Muscle of leg (tissue), 11 donors: ENCODE data around the gene DOCK1. TPM values are rescaled to one million over a fixed set of nuclear protein-coding genes. Genes with fewer than 3 reads are reported as not detected.

Experiments
- DNase-seq: peaks from one replicate; pipeline ENCODE4 v3.0.0; 2013
- H3K27ac ChIP-seq: one replicate; pipeline ENCODE4 v1.5.1; 2013; ENCODE audit warnings: mild to moderate bottlenecking, low read length, control low read depth
- H3K27me3 ChIP-seq: one replicate; pipeline ENCODE4 v1.6.1; 2013; ENCODE audit warnings: low read length; ENCODE audit not compliant: control insufficient read depth, insufficient read depth
- H3K36me3 ChIP-seq: one replicate; pipeline ENCODE4 v1.6.1; 2013; ENCODE audit warnings: low read length; ENCODE audit not compliant: control insufficient read depth, insufficient read depth
- H3K4me1 ChIP-seq: one replicate; pipeline ENCODE4 v1.6.1; 2013; ENCODE audit warnings: low read length; ENCODE audit not compliant: control insufficient read depth, insufficient read depth
- H3K4me3 ChIP-seq: one replicate; pipeline ENCODE4 v1.5.1; 2013; ENCODE audit warnings: low read length, control low read depth
- H3K9me3 ChIP-seq: replicated peaks from 2 replicates; pipeline ENCODE4 v1.6.1; 2013; ENCODE audit warnings: low read depth, low read length; ENCODE audit not compliant: control insufficient read depth
- WGBS: methylation state at CpG from one replicate; pipeline ENCODE4 v1.1.5; 2013; ENCODE audit warnings: missing lambda C conversion rate; ENCODE audit not compliant: insufficient coverage; 5-methylcytosine and 5-hydroxymethylcytosine counted together
- polyA plus RNA-seq, 8 donors: library from polyadenylated mRNA; unstranded; fragments of 120-200 nt; gene quantifications; one replicate each; pipeline versions ENCODE4 v1.2.1 to v1.2.3, GENCODE V29; 2013; ENCODE audit warnings: inconsistent platforms in 1 of 8, low replicate concordance in 1 of 8; ENCODE audit not compliant: insufficient read length in 8 of 8, insufficient read depth in 1 of 8
- total RNA-seq: library from RNA; stranded (reverse); fragments of 120-200 nt; gene quantifications from one replicate; pipeline ENCODE4 v1.2.4, GENCODE V29; 2013

The DOCK1 gene
- total and polyA plus RNA-seq, 9 donors, result 27.3 to 52.9 (median 37.1) TPM

GRCh38 chr10:127356360-127356759, 451.1 kb downstream of the DOCK1 start:
- 73% methylated on average over 4 of the region's 6 CpGs for WGBS
- no peak for DNase-seq
- Histone ChIP-seq H3K27ac (no peak overlapping the region), H3K36me3 (peaks cover 17% of the 10 kb centered on the region), H3K4me3 (no peak overlapping the region), H3K27me3 (no peaks in the 10 kb centered on the region), H3K9me3 (no peaks in the 10 kb centered on the region), H3K4me1 (peaks cover 2% of the 10 kb centered on the region)

GRCh38 chr10:127357265-127357664, 452.0 kb downstream of the DOCK1 start:
- H3K4me3 ChIP-seq, result no peak overlapping the region
- WGBS, result 94% methylated on average over 4 of the region's 6 CpGs
- H3K4me1 ChIP-seq, result no peaks in the 10 kb centered on the region

GRCh38 chr10:127358337-127358736, 453.1 kb downstream of the DOCK1 start:
- WGBS, result 100% methylated on average over 3 of the region's 9 CpGs
- no peak overlapping the region for H3K4me3 ChIP-seq
- DNase-seq, result no peak
- no peak overlapping the region for H3K27ac ChIP-seq
- H3K4me1 ChIP-seq, result no peaks in the 10 kb centered on the region
- no peaks in the 10 kb centered on the region for H3K9me3 ChIP-seq
- no peaks in the 10 kb centered on the region for H3K27me3 ChIP-seq
- peaks cover 19% of the 10 kb centered on the region for H3K36me3 ChIP-seq

More at GRCh38 chr10:127357265-127357664, 452.0 kb downstream of the DOCK1 start:
- no peak for DNase-seq
- Histone ChIP-seq H3K9me3 (no peaks in the 10 kb centered on the region), H3K36me3 (peaks cover 17% of the 10 kb centered on the region), H3K27me3 (no peaks in the 10 kb centered on the region), H3K27ac (no peak overlapping the region)

GRCh38 chr10:127364034-127364433, 458.8 kb downstream of the DOCK1 start:
- Histone ChIP-seq H3K36me3 (peaks cover 7% of the 10 kb centered on the region), H3K4me3 (no peak overlapping the region), H3K27ac (no peak overlapping the region), H3K9me3 (no peaks in the 10 kb centered on the region), H3K27me3 (no peaks in the 10 kb centered on the region), H3K4me1 (peaks cover 16% of the 10 kb centered on the region)
- no peak for DNase-seq
- 85% methylated on average over 4 of the region's 11 CpGs for WGBS

GRCh38 chr10:127368101-127368500, 462.9 kb downstream of the DOCK1 start:
- WGBS, result 81% methylated on average over 2 of the region's 5 CpGs
- H3K27me3 ChIP-seq, result no peaks in the 10 kb centered on the region
- peaks cover 26% of the 10 kb centered on the region for H3K4me1 ChIP-seq
- no peaks in the 10 kb centered on the region for H3K9me3 ChIP-seq
- no peak overlapping the region for H3K4me3 ChIP-seq
- peaks cover 5% of the 10 kb centered on the region for H3K36me3 ChIP-seq
- peak; percentile 28 for DNase-seq
- H3K27ac ChIP-seq, result peak overlapping the region; percentile 21

GRCh38 chr10:127368929-127369328, 463.7 kb downstream of the DOCK1 start:
- Histone ChIP-seq H3K4me1 (peaks cover 29% of the 10 kb centered on the region), H3K4me3 (no peak overlapping the region), H3K9me3 (no peaks in the 10 kb centered on the region), H3K27ac (peak overlapping the region; percentile 18), H3K27me3 (no peaks in the 10 kb centered on the region), H3K36me3 (peaks cover 2% of the 10 kb centered on the region)
- no CpG with 5 or more reads among the region's 4 CpGs for WGBS
- DNase-seq, result peak; percentile 75

- H3K27ac ChIP-seq, result no peak overlapping the region
- H3K27me3 ChIP-seq, result no peaks in the 10 kb centered on the region
- no peaks in the 10 kb centered on the region for H3K9me3 ChIP-seq
- DNase-seq, result no peak
- H3K36me3 ChIP-seq, result peaks cover 12% of the 10 kb centered on the region
- H3K4me1 ChIP-seq, result peaks cover 32% of the 10 kb centered on the region
- no peak overlapping the region for H3K4me3 ChIP-seq
- no CpG with 5 or more reads among the region's 7 CpGs for WGBS
These were observed 465.4 kb downstream of the DOCK1 start for GRCh38 chr10:127370601-127371000.

GRCh38 chr10:127372361-127372760, 467.1 kb downstream of the DOCK1 start:
- no peaks in the 10 kb centered on the region for H3K9me3 ChIP-seq
- no peak for DNase-seq
- no peak overlapping the region for H3K27ac ChIP-seq
- peaks cover 28% of the 10 kb centered on the region for H3K4me1 ChIP-seq
- no peaks in the 10 kb centered on the region for H3K27me3 ChIP-seq
- H3K36me3 ChIP-seq, result peaks cover 18% of the 10 kb centered on the region
- 73% methylated on average over 2 of the region's 3 CpGs for WGBS
- no peak overlapping the region for H3K4me3 ChIP-seq

- Histone ChIP-seq H3K4me1 (peaks cover 16% of the 10 kb centered on the region), H3K27ac (no peak overlapping the region), H3K36me3 (peaks cover 18% of the 10 kb centered on the region), H3K9me3 (no peaks in the 10 kb centered on the region), H3K4me3 (no peak overlapping the region), H3K27me3 (no peaks in the 10 kb centered on the region)
- DNase-seq, result no peak
- WGBS, result 82% methylated on average over 18 of the region's 20 CpGs
These were observed 468.9 kb downstream of the DOCK1 start for GRCh38 chr10:127374074-127374680.

GRCh38 chr10:127374901-127375300, 469.7 kb downstream of the DOCK1 start:
- Histone ChIP-seq H3K4me3 (no peak overlapping the region), H3K36me3 (peaks cover 18% of the 10 kb centered on the region), H3K27ac (no peak overlapping the region), H3K9me3 (no peaks in the 10 kb centered on the region), H3K4me1 (peaks cover 8% of the 10 kb centered on the region), H3K27me3 (no peaks in the 10 kb centered on the region)
- WGBS, result 69% methylated on average over 5 of the region's 5 CpGs
- DNase-seq, result peak; percentile 73

- no peak for DNase-seq
- Histone ChIP-seq H3K4me1 (peaks cover 8% of the 10 kb centered on the region), H3K27me3 (no peaks in the 10 kb centered on the region), H3K9me3 (no peaks in the 10 kb centered on the region), H3K27ac (no peak overlapping the region), H3K36me3 (peaks cover 18% of the 10 kb centered on the region), H3K4me3 (no peak overlapping the region)
- 61% methylated on average over 2 of the region's 3 CpGs for WGBS
These were observed 470.2 kb downstream of the DOCK1 start for GRCh38 chr10:127375461-127375860.
